ENCODE data around the gene SPDYE18.
"Not testable (repeated sequence)": the region's sequence is repeated elsewhere in the genome, so short reads cannot be mapped to it uniquely, and the experiment has no call there.

The SPDYE18 gene

GRCh38 chr7:77062557-77062956 lies at the start of gene SPDYE18:
TSS of gene SPDYE18 (minus strand) at chr7:77062558. CDS start at chr7:77060512, 2,046 bp downstream.
- not testable (repeated sequence) for DNase-seq

GRCh38 chr7:77108362-77108761 lies 46.0 kb upstream of the SPDYE18 start:
- DNase-seq = not testable (repeated sequence)

- DNase-seq = not testable (repeated sequence)
Measured at GRCh38 chr7:77107659-77108058, 45.3 kb upstream of the SPDYE18 start.

GRCh38 chr7:77105904-77106303 lies 43.5 kb upstream of the SPDYE18 start:
- DNase-seq = not testable (repeated sequence)

- not testable (repeated sequence) for DNase-seq
Measured at GRCh38 chr7:77102671-77103070, 40.3 kb upstream of the SPDYE18 start.

- DNase-seq = not testable (repeated sequence)
Measured at GRCh38 chr7:77101187-77101586, 38.8 kb upstream of the SPDYE18 start.

GRCh38 chr7:77100501-77100900 lies 38.1 kb upstream of the SPDYE18 start:
- not testable (repeated sequence) for DNase-seq

GRCh38 chr7:77092301-77092700 lies 29.9 kb upstream of the SPDYE18 start:
- not testable (repeated sequence) for DNase-seq

- not testable (repeated sequence) for DNase-seq
Measured at GRCh38 chr7:77082192-77082591, 19.8 kb upstream of the SPDYE18 start.

- not testable (repeated sequence) for DNase-seq
Measured at GRCh38 chr7:77080236-77080635, 17.9 kb upstream of the SPDYE18 start.

GRCh38 chr7:77079624-77080023 lies 17.3 kb upstream of the SPDYE18 start:
- DNase-seq = not testable (repeated sequence)

GRCh38 chr7:77079112-77079511 lies 16.8 kb upstream of the SPDYE18 start:
- DNase-seq = not testable (repeated sequence)

- DNase-seq = not testable (repeated sequence)
Measured at GRCh38 chr7:77077060-77077459, 14.7 kb upstream of the SPDYE18 start.

GRCh38 chr7:77074786-77075396 lies 12.5 kb upstream of the SPDYE18 start:
- DNase-seq = not testable (repeated sequence)

- not testable (repeated sequence) for DNase-seq
Measured at GRCh38 chr7:77071108-77071507, 8.8 kb upstream of the SPDYE18 start.

- DNase-seq = not testable (repeated sequence)
Measured at GRCh38 chr7:77065869-77066268, 3.5 kb upstream of the SPDYE18 start.

- not testable (repeated sequence) for DNase-seq
Measured at GRCh38 chr7:77063732-77064131, 1.4 kb upstream of the SPDYE18 start.

GRCh38 chr7:77032261-77032660 lies 30.1 kb downstream of the SPDYE18 start, which contains the start of gene SPDYE17:
TSS of gene SPDYE17 (minus strand) at chr7:77032361. CDS start at chr7:77030570, 1,791 bp downstream.
- DNase-seq = not testable (repeated sequence)

- DNase-seq = not testable (repeated sequence)
Measured at GRCh38 chr7:77026349-77026748, 36.0 kb downstream of the SPDYE18 start.

GRCh38 chr7:77010074-77010680 lies 52.2 kb downstream of the SPDYE18 start:
- DNase-seq = not testable (repeated sequence)

GRCh38 chr7:77008000-77008399 lies 54.4 kb downstream of the SPDYE18 start:
- not testable (repeated sequence) for DNase-seq

GRCh38 chr7:77006127-77007110 lies 55.9 kb downstream of the SPDYE18 start:
- not testable (repeated sequence) for DNase-seq
